Measurements from ENCODE around the gene STUB1. TPM values are rescaled to one million over a fixed set of nuclear protein-coding genes. Genes with fewer than 3 reads are reported as not detected.

The STUB1 gene
- total and polyA plus RNA-seq, 2 of the 8 experiments (the other 6 are each of a cell fraction or from before 2014, with no cell fraction given) = 89.9 to 103 TPM

- TF ChIP-seq CHD7 (IDR thresholded peaks at IDR 0.05; ENCODE audit: insufficient replicate concordance, low read length) (no peak), MAX (IDR thresholded peaks at IDR 0.05) (peak; percentile 88), EGR1 (IDR thresholded peaks at IDR 0.05; ENCODE audit: borderline replicate concordance, low read depth, low read length) (no peak), JUN (IDR thresholded peaks at IDR 0.05; ENCODE audit: low read depth, low read length) (no peak), CREB1 (IDR thresholded peaks at IDR 0.05) (peak; percentile 80), NRF1 (IDR thresholded peaks at IDR 0.05; ENCODE audit: low read depth, low read length) (no peak), EZH2 (IDR thresholded peaks at IDR 0.05; ENCODE audit: low read depth, low read length, severe bottlenecking) (no peak), CBX5 (IDR thresholded peaks at IDR 0.05; ENCODE audit: low read depth, low read length) (no peak), TCF12 (IDR thresholded peaks at IDR 0.05; ENCODE audit: low read depth, low read length) (no peak), KDM5A (IDR thresholded peaks at IDR 0.05; ENCODE audit: low read length) (0 out of 2 replicates have a peak, but pooled peaks have one; percentile 42), RXRA (IDR thresholded peaks at IDR 0.05; ENCODE audit: insufficient read depth, low read depth, low read length) (no peak)
Observed at GRCh38 chr16:684071-684794, 4.0 kb downstream of the STUB1 start, which contains the start of gene JMJD8 (continued).
